Midbrain (tissue), 1 donor: ENCODE measurements around the gene PSG11.
"Not testable (repeated sequence)": the region's sequence is repeated elsewhere in the genome, so short reads cannot be mapped to it uniquely, and the experiment has no call there.

Source experiments
- DNase-seq: peaks from one replicate; lab custom pipeline; 2025; lab: John Stamatoyannopoulos, UW

Gene PSG11

GRCh38 chr19:42988206-42988605 is 38.1 kb downstream of the PSG11 start:
- not testable (repeated sequence) for DNase-seq

- no peak for DNase-seq
Observed at GRCh38 chr19:42985588-42985987, 40.7 kb downstream of the PSG11 start.

- DNase-seq = not testable (repeated sequence)
Observed at GRCh38 chr19:42982111-42982510, 44.2 kb downstream of the PSG11 start.

GRCh38 chr19:42971451-42971850 is 54.8 kb downstream of the PSG11 start:
- not testable (repeated sequence) for DNase-seq

- no peak for DNase-seq
Observed at GRCh38 chr19:42965176-42965575, 61.1 kb downstream of the PSG11 start.

- DNase-seq = no peak
Observed at GRCh38 chr19:42961119-42961518, 65.2 kb downstream of the PSG11 start.
